GM12865 (cell line): ENCODE measurements around the gene EPB41L4B.

Source experiments
- DNase-seq: peaks from one replicate; pipeline ENCODE4 v3.0.0; 2010; ENCODE audit warnings: low read depth
- H3K4me3 ChIP-seq: 2 replicates; pipeline ENCODE4 v1.5.1; 2011; ENCODE audit warnings: mild to moderate bottlenecking, low read depth, low read length, control low read depth
- CTCF ChIP-seq: IDR thresholded peaks from 2 replicates; pipeline ENCODE4 v1.5.1; 2011; ENCODE audit warnings: low read length, control low read depth, low read depth, inconsistent platforms; ENCODE audit not compliant: insufficient read depth; ENCODE audit errors: missing control alignments

Gene EPB41L4B

GRCh38 chr9:109277451-109277850 is 43.4 kb downstream of the EPB41L4B start:
- H3K4me3 ChIP-seq = no peak overlapping the region
- no peak for DNase-seq
- TF ChIP-seq CTCF = no peak

DNA sequence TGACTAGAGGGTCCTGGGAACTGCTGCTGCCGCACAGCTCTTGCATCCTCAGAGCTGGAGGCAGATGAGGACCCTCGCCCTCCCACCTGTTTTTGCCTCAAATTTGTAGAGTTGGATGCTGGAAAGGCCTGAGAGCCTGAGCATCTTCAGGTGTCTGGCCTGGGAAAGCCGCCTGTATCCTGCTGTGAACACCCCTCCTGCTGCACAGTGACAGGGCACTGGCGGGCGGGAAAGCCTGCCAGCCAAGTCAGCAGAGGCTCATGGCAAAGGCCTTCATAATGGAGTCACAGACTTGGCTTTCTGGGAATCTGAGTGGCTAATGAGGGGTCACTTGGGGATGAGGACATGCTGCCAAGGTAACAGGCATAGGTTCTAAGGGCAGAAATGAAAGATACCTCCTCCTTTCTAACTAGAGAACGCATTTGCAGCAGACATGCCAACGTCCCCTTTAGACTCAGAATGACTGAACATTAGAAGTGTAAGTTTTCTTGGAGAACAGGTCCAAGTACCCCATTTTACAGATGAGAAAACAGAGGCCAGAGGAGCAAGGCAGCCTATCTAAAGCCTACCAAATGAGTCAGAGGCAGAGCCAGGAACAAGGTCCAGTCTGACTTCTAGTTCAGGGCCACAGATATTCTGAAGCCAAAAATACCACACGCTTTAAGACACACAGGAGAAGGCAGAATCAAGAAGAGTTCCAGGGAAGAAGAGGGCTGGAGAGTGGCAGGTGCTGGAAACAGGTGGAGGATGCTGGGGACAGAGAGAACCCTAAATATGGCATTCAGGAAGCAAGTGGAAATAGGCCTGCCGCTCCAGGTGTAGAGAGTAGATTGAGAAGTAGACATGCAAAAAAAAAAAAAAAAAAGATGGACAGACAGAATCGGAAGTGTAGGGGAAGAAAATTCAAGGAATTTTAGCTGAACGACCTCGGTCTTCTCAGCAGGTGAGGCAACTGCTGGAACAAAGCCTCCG is 44.1 kb downstream of the EPB41L4B start:
- no peak for DNase-seq
- no peak for TF ChIP-seq CTCF
- H3K4me3 ChIP-seq = no peak overlapping the region

DNA sequence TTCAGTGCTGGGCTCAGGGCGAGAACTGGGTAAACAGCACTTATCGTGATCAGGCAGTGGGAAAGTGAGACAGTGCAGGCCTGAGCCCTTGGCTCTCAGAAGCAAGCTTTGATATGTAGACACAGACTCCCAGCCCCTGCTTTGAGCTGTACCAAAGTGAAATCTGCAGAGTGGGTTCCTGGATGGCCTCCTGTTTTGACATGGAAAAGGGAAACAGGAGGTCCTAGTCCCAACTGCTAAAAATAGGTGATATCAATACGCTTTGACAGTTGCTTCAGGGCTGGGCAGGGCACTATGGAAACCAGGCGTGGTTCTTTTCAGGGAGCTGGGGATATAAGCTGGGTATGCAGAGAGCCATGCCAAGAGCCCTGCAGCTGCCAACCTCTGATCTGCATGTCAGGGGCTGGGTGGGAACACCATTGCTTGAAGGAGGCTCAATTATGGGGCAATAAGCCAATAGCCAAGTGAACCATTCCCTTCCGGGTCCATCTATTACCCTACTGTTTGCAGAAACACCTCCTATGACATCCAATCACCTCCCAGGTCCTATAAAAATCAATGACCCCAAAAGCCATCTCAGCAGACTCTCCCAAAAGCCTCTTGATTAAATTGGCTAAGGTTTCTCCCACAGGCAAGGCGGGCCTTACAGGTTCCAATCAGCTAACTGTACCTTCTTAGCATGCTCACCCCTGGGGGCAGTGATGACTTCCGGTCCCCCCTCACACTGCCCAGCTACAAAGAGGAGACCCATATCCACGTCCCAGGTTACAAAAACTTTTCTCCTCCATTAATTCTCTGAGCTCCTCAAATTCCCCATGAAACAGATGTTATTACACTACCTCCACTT is 45.8 kb downstream of the EPB41L4B start:
- DNase-seq = no peak
- TF ChIP-seq CTCF = no peak

GRCh38 chr9:109273869-109274268 is 47.0 kb downstream of the EPB41L4B start:
- no peak for TF ChIP-seq CTCF
- DNase-seq = no peak
- no peak overlapping the region for H3K4me3 ChIP-seq

More for the DNA sequence above, 45.8 kb downstream of the EPB41L4B start:
- no peak overlapping the region for H3K4me3 ChIP-seq

DNA sequence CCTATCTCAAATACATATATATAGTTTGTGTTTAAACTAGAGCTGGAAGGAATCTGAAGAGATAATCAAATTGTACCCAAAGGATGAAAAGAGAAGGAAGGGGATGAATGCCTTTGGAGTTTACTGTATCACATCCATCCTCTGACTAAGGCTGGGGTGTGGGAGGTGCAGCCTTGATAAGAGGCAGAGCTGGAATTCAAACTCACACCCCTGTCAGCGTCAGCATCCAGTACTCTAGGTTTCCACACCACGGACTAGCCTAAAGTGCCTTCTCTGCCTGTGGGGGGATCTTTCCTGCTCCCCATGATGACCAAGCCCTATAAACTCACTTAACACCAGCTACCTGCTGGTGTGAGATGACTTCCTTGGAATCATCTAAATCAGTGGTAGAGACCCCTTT is 48.1 kb downstream of the EPB41L4B start:
- DNase-seq = no peak
- H3K4me3 ChIP-seq = no peak overlapping the region

DNA sequence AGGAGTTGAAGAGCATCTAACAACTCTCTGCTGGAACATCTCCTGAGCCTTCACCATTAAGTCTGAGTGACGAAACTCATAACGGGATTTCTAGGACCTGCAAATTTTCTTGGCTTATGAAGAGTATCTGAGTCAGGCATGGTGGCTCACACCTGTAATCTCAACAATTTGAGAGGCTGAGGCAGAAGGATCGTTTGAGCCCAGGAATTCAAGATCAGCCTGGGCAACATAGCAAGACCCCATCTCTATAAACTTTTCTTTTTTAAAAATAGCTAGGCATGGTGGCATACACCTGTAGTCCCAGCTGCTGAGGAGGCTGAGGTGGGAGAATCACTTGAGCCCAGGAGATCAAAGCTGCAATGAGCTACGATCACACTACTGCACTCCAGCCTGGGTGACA is 48.8 kb downstream of the EPB41L4B start:
- H3K4me3 ChIP-seq = no peak overlapping the region
- TF ChIP-seq CTCF = no peak
- DNase-seq = no peak

More for the DNA sequence above, 48.1 kb downstream of the EPB41L4B start:
- TF ChIP-seq CTCF = no peak
